Loucy (cell line): ENCODE data around the gene STARD10.

ENCODE experiments used
- H2AFZ ChIP-seq: fragments of 200-600 bp; sonication (generic); 2 replicates; pipeline ENCODE4 v1.6.0; 2016; ENCODE audit warnings: antibody characterized with exemption, mild to moderate bottlenecking, low read length, moderate library complexity
- H3F3A ChIP-seq: fragments of 200-600 bp; 2 replicates; pipeline ENCODE4 v1.6.0; 2016; ENCODE audit warnings: antibody characterized with exemption, low read depth, mild to moderate bottlenecking
- H3K27me3 ChIP-seq: fragments of 200-600 bp; sonication (generic); 2 replicates; pipeline ENCODE4 v1.6.1; 2014; ENCODE audit warnings: low read length, mild to moderate bottlenecking; ENCODE audit not compliant: insufficient read depth, poor library complexity, severe bottlenecking
- H3K36me3 ChIP-seq: fragments of 200-600 bp; sonication (generic); 2 replicates; pipeline ENCODE4 v1.6.1; 2016; ENCODE audit warnings: low read length; ENCODE audit not compliant: insufficient read depth
- H3K4me1 ChIP-seq: fragments of 200-600 bp; sonication (generic); 2 replicates; pipeline ENCODE4 v1.5.1; 2014; ENCODE audit warnings: low read length, mild to moderate bottlenecking; ENCODE audit not compliant: insufficient read depth, poor library complexity, severe bottlenecking
- H3K4me2 ChIP-seq: fragments of 200-600 bp; sonication (generic); 2 replicates; pipeline ENCODE4 v1.6.0; 2014; ENCODE audit warnings: antibody characterized with exemption, low read length, low read depth, mild to moderate bottlenecking; ENCODE audit not compliant: poor library complexity, severe bottlenecking
- H3K4me3 ChIP-seq: fragments of 200-600 bp; sonication (generic); 2 replicates; pipeline ENCODE4 v1.5.1; 2014; ENCODE audit warnings: low read length, mild to moderate bottlenecking, mixed read lengths; ENCODE audit not compliant: poor library complexity, severe bottlenecking
- H3K79me2 ChIP-seq: fragments of 200-600 bp; sonication (generic); 2 replicates; pipeline ENCODE4 v1.6.1; 2014; ENCODE audit warnings: low read length; ENCODE audit not compliant: insufficient read depth
- H3K9ac ChIP-seq: fragments of 200-600 bp; sonication (generic); 2 replicates; pipeline ENCODE4 v1.6.0; 2014; ENCODE audit warnings: mild to moderate bottlenecking, low read depth, low read length, moderate library complexity; ENCODE audit not compliant: poor library complexity, severe bottlenecking
- H3K9me2 ChIP-seq: fragments of 200-600 bp; sonication (generic); replicated peaks from 2 replicates; pipeline ENCODE4 v1.6.1; 2016; ENCODE audit warnings: low read depth, low read length, mixed read lengths
- H3K9me3 ChIP-seq: fragments of 200-600 bp; sonication (generic); 2 replicates; pipeline ENCODE4 v1.6.1; 2014; ENCODE audit warnings: mild to moderate bottlenecking, antibody characterized with exemption, low read length, low read depth; ENCODE audit not compliant: insufficient read depth
- H4K20me1 ChIP-seq: fragments of 200-600 bp; sonication (generic); 2 replicates; pipeline ENCODE4 v1.6.0; 2014; ENCODE audit warnings: antibody characterized with exemption, low read length, mild to moderate bottlenecking; ENCODE audit not compliant: insufficient read depth, poor library complexity, severe bottlenecking
- CTCF ChIP-seq: fragments of 200-600 bp; sonication (generic); conservative IDR thresholded peaks from 2 replicates; pipeline ENCODE4 v1.5.1; 2014; ENCODE audit warnings: mild to moderate bottlenecking, antibody characterized with exemption, low read length
- EZH2phosphoT487 ChIP-seq: fragments of 200-600 bp; IDR thresholded peaks from 2 replicates; pipeline ENCODE4 v1.6.1; 2018; ENCODE audit warnings: antibody characterized with exemption, mild to moderate bottlenecking, moderate library complexity, borderline replicate concordance

STARD10 gene

GRCh38 chr11:72824020-72824419, 30.2 kb upstream of the STARD10 start:
- H4K20me1 ChIP-seq = no peaks in the 10 kb centered on the region
- no peak overlapping the region for H3K4me2 ChIP-seq
- peaks cover under 1% of the 10 kb centered on the region; the same call in 1 of the 2 replicates for H3K79me2 ChIP-seq
- no peak overlapping the region for H2AFZ ChIP-seq
- peaks cover 51% of the 10 kb centered on the region; the same call in 1 of the 2 replicates for H3K36me3 ChIP-seq
- H3K9me2 ChIP-seq = no peaks in the 10 kb centered on the region
- H3K9ac ChIP-seq = no peak overlapping the region
- no peaks in the 10 kb centered on the region for H3K4me1 ChIP-seq
- no peak for TF ChIP-seq EZH2phosphoT487
- H3K27me3 ChIP-seq = no peaks in the 10 kb centered on the region
- no peaks in the 10 kb centered on the region for H3F3A ChIP-seq
- no peaks in the 10 kb centered on the region for H3K9me3 ChIP-seq
- no peak overlapping the region for H3K4me3 ChIP-seq

GRCh38 chr11:72823105-72823804, 29.4 kb upstream of the STARD10 start:
- no peak overlapping the region for H2AFZ ChIP-seq
- H3K9me2 ChIP-seq = no peaks in the 10 kb centered on the region
- H3K36me3 ChIP-seq = peaks cover 52% of the 10 kb centered on the region; the same call in 1 of the 2 replicates
- H3F3A ChIP-seq = no peaks in the 10 kb centered on the region
- H3K4me1 ChIP-seq = peaks cover 2% of the 10 kb centered on the region
- peaks cover 4% of the 10 kb centered on the region for H4K20me1 ChIP-seq
- TF ChIP-seq EZH2phosphoT487 (no peak), CTCF (no peak)
- H3K79me2 ChIP-seq = peaks cover 8% of the 10 kb centered on the region; the same call in 1 of the 2 replicates
- H3K4me3 ChIP-seq = no peak overlapping the region
- H3K9me3 ChIP-seq = no peaks in the 10 kb centered on the region
- no peaks in the 10 kb centered on the region for H3K27me3 ChIP-seq
- no peak overlapping the region for H3K4me2 ChIP-seq
- H3K9ac ChIP-seq = no peak overlapping the region

- no peak overlapping the region for H2AFZ ChIP-seq
- H3K4me3 ChIP-seq = no peak overlapping the region
Measured at GRCh38 chr11:72821920-72822799, 28.3 kb upstream of the STARD10 start.

More at GRCh38 chr11:72821920-72822799, 28.3 kb upstream of the STARD10 start:
- Histone ChIP-seq H3F3A (no peaks in the 10 kb centered on the region), H3K27me3 (no peaks in the 10 kb centered on the region), H3K9me2 (no peaks in the 10 kb centered on the region), H3K36me3 (peaks cover 57% of the 10 kb centered on the region; the same call in 1 of the 2 replicates), H4K20me1 (peaks cover 4% of the 10 kb centered on the region), H3K79me2 (peaks cover 19% of the 10 kb centered on the region; the same call in 1 of the 2 replicates), H3K4me1 (peaks cover 8% of the 10 kb centered on the region), H3K9me3 (no peaks in the 10 kb centered on the region), H3K4me2 (no peak overlapping the region), H3K9ac (no peak overlapping the region)
- TF ChIP-seq CTCF (no peak), EZH2phosphoT487 (no peak)
